ENCODE results near the gene CALML3.

The CALML3 gene

DNA sequence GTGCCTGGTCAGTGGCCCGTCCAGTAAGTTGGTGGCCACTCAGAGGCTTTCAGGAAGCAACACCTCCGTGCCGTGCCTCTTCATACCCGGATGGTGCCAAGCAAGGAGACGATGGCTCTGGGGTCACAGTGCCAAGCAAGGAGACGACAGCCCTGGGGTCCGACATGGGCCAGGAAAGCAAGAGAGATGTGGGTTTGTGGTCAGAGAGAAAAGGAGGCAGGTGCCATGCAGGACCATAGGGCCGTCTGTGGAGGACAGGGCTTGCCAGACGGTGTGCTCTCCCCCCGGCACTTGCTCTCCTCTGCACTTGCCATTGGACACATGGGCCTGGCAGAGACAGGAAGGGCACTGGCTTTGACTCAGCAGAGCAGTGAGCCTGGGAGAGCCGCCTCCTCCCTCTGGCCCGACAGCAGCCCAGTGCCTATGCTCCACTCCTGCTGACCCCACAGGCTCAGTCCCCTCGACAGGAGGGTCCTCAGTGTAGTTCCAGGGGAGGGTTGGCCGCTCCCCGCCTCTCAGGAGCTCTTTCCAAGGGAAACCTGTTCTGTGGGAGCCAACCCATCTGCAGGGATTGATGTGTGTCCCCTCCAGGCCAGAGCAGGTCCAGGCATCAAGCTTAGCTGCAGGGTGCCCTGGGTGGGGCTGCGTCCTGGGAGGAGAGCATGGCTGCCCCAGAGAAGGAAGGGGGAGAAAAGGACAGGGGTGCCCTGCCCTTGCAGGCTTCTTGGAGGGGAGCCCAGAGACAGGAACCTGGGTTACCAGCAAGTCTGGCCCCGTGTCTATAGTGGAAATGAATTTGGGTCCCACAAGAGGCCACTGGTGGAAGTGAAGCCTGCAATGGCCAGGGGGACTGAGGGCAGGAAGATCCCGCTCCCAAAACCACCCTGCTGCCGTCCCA, 17.8 kb upstream of the CALML3 start:
- DNase-seq (ENCODE audit: low spot score), result no peak

DNA sequence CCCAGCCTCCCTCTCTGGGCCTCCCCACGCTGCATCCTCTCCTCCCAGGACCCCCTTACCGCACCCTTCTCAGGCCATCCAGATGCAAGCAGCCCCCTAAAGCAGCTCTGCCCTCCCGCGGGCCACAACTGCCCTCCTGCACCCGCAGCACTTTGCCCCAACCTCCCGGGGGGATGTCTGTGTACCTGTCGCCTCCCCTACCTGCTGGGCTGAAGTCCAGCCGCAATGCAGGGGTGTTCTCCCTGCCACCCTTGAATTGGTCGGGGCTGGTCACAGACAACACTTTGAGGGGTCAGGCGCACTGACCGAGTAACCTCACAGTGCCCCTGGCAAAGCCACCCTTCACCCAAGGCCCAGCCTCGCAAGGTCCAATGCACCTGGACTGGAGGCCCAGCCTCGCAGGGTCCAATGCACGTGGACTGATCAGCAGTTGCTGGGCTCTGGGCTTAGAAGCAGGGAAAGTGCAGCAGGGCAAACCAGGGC, 17.1 kb upstream of the CALML3 start:
- no peak for DNase-seq (ENCODE audit: low spot score)

DNA sequence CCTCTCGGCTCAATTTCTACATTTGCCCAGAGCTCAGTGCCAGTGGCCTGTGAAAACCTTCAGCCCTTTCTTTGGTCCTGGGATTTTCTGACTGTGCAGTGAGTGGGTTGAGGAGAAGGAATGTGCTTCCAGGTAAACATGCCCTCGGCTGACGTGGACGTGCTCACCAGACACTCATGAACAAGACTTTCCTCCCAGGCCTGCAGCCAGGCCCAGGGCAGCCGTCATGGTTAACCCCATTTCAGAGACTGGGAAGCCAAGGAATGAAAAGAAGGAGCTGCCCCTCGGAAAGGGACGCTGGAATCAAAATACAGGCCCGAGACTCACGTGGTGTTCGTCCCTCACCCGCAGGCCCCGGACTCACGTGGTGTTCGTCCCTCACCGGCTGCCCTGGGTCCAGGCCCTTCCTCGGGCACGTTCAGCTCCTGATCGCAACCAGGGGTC, 16.6 kb upstream of the CALML3 start:
- no peak for DNase-seq (ENCODE audit: low spot score)

DNA sequence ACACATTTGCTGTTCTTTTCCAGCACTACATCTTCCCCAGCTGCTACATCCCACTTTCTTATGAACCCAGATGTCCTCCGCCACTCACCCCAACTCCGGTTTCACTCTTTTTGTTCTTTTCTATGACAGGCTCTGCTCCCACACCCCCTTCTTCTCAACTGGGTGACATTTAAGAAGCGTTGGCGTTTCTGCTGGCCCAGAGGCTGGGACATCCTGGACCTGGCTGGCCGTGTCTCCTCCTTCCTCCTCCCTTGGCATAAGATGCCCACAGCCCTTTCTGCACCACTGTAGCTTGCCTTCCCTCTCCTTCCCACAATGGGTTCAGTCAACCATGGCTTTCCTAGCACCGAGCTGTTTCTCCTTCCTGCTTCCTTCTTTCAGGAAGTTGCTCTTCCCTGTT, 16.0 kb upstream of the CALML3 start:
- DNase-seq (ENCODE audit: low spot score), result no peak

DNA sequence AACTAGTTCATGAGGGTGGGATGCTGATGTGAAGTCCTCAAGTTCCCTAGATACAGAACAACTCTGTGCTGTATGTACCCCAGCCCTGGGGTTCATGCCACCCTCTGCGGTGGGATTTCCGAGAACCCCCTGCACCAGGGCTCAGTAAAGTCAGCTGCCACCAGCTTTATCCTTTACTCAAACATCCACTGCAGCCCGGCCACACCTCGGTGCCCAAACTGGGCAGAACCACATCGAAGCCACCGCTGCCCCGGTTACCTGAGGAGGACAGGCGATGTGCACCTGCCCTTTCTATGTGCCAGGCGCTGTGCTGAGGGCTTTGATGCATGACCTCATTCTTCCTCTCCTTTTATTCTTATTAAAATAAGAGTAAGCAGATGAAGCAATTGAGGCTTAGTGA, 15.5 kb upstream of the CALML3 start:
- DNase-seq (ENCODE audit: low spot score), result no peak

DNA sequence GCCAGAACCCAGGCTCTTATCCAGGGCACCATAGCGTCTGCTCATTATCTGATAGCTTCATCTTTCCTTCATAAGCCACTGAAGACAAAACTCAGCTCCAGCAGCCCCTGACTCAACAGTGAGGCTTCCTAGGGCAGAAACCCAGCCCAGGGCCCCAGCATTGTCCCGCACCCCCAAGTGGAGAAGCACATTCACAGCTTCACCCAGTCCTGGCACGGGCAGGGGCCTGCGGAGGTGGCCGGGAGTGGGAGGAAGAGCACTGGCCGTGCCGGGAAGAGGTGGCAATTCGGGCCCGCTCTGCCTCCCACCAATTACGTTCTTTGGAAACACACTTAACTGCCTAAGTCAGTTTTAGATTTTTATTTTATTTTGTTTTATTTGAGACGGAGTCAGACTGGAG, 15.1 kb upstream of the CALML3 start:
- DNase-seq (ENCODE audit: low spot score), result no peak

DNA sequence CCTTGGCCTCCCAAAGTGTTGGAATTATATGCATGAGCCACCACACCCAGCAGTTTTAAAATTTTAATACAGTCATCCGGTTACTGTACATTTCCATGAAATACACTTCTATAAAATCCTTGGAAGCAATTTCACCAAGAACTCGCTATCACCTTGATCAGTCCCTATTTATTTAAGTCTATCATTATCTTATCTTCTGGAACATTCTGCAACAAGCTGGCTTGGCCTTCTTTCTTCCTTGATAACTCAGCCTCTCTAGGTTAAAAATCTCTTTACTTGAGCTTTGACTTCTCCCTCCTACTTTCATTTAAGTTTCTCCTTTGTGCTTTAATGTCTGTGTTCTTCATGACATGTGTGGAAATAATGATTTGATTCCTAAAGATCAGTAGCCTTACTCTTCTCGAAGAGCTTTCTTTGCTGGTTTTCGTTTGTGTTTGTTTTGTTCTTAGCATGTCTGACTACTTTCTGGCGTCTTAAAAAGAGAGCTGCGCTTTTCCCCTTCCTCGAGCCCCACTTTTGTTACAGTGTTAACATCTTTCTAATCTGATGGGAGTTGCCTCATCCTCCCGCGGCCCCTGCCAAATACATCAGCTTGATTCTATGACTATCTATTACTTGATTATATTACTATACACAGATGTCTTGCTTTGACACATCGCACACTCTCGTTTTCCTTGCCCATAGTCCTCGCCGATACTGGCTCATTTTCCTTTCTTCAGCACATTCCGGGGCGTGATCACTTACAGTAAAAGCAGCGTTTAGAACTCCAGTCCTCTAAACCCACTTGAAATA, 14.3 kb upstream of the CALML3 start:
- DNase-seq (ENCODE audit: low spot score), result no peak

DNA sequence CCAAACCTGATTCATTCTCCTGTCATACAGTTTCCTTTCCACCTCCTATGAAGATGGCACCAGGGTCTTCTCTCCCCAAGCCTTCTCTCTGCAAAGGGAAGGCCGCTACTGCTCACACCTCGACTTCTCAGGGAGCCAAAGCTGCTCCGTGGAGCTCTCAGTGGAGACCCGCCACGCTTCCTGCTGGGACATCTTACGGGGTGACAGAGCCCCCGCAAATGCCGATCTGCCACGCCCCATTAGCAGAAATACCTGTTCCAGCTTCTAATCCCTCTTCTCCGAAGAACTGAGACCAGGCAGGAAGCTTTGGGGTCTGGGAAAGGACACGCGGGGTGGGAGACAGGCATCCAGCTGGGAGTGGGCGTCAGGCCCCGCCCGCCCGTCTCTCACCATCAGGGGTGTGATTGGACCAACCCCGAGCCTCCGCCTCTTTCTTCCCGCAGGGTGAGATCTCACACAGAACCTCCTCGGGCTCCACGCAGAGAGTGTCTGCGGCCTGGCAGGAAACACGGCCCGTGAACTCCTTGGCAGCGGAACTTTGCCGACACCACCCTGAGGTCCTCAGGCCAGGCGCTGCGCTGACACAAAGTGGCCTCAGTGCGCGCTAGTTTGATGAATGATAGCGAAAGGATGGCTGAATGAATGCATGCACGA, 13.4 kb upstream of the CALML3 start:
- DNase-seq (ENCODE audit: low spot score), result no peak

DNA sequence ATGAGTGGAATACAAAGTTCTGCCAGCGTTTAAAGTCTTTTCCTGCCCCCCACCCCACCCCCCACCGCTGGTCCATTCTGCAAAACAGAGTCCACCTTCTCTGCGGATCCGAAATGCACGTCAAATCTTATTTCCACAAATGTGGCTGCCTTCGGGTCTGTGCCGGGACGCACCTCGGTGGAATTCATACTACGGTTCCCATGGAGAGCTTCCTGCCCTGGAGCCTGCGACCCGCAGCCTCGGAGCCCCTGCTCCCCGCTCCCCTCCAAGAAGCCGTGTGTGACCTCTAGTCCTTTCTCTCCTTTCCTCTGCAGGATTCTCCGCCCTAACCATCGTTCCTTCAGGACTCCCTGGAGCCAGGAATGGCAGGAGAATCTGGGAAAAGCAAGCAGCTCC, 12.9 kb upstream of the CALML3 start:
- DNase-seq (ENCODE audit: low spot score), result no peak

DNA sequence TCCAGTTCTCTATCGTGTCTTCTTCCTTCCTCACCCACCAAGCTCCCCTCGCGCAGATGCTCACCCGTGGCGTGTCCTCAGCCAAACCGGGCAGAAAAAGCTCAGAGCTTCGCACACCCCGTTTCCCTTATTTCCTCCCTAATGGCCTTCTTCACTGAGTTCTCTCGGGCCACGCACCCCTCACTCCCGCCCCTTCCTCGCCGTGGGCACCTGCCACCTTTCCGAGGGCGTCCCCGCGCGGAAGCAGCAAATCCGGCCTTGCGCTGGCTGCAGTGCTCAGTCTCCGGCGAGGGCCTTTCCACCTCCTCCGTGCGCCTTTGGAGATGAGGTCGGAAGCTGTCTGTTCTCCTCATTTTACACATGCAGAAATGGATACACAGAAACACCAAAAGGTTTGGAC, 12.4 kb upstream of the CALML3 start:
- no peak for DNase-seq (ENCODE audit: low spot score)

DNA sequence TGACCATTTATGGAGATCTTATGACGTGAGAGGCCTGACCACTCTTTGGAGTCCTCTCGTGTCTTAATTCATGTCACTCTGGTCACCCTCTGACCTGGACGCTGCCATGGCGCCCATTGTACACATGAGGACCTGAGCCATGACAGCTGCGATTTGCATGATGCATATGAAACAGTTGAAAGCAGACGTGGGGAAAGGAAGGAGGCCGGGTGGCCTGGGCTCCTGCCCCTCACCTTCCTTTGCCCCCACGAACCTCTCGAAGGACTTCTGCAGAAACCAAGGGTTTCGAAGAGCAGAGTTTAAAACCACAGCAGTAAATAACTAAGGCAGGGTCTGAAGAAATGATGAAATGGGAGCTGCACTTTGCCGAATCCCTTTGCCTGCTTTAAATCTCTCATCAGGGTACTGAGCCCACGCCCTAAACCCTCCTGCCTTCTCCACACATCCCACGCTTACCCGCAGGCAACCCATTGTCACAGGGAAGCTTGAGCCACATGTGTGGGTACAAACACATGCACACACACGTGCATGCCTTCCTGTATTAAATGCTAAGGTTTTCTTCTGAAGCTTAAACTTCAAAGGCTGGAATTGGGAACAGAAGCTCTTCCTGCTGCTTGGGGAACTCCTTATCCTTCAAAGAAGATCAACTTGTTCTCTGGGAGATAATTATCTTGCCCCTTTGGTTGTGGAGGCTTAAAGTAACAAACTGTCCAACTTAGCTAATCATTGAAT, 11.7 kb upstream of the CALML3 start:
- no peak for DNase-seq (ENCODE audit: low spot score)

DNA sequence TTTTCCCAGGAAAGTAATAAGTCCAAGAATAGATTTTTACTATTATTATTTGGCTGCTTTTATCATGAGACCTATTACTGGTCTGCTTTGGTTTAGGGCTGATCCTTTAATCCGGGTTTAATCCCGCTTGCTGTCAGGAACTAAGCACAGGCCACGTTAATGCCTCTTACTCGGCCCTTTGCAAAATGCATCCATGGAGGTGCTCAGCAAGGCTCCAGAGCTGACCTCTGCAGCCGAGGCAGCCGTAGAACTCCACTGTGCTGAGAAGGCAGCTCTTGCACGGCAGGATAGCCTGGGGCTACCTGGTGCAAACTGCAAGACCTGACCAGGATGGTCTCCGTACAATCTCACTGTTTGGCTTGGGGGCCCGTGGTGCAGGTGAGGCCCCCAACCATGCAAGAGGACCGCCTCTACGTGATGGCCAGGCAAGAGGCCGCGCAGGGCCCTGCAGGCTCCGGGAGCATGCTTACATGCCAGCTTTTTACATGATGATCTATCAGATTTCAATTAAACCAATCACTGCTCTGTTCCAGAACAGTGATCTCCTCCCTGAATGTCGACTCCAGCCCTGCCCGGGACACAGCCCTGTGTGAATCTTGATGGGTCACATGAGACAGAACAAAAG, 10.4 kb upstream of the CALML3 start:
- DNase-seq (ENCODE audit: low spot score), result no peak

DNA sequence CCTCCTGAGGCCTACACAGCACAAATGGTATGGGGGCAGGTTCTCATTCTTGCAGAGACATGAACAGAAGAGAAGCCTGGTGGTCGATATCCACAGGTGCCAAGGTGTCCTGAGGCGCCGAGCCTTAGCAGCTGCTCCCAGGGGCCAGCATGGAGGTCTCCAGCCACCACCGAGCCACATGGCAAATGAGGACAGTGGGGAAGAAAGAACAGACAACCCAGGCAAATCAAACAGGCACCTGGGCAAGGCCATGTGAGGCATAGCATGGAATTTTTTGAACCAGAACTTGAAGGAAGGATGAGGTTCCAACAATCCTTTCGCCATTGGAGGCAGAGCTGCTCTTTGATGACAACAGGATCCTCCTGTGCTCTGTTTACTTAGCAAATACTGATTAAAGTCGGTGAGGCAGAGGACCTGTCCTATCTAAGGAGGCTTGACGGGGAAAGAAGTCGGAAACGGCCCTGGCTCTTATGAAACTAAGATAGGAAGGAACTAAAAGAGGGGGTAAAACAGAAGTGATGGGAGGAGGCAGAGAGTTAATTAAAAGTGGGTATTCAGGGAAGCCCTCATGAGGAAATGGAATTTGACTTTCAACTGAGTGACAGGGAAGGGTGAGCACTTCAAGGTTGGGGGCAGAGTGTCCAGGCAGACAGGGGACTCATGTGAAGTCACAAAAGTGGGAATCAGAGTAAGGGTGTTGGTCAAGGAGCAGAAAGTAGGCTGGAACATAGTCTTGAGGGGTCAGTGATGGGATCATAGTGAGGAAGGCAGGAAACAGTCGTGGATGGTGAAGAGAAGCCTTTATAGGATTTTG, 8.6 kb upstream of the CALML3 start:
- no peak for DNase-seq (ENCODE audit: low spot score)

DNA sequence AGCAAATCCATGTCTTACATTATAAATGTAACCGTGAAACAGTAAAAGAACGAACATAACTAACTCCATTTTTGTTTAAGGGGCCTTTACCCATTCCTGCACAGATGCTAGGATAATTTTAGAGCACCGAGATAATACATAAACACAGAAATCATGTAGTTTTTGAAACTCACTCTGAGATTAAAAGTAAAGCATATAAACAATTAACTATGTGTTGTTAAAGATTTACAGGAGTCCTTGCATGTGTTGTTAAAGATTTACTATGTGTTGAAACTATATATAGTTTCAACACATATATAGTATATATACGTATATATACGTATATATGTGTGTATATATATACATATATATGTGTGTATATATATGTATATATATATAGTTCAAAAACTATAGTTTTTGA, 7.2 kb upstream of the CALML3 start:
- DNase-seq (ENCODE audit: low spot score), result no peak

DNA sequence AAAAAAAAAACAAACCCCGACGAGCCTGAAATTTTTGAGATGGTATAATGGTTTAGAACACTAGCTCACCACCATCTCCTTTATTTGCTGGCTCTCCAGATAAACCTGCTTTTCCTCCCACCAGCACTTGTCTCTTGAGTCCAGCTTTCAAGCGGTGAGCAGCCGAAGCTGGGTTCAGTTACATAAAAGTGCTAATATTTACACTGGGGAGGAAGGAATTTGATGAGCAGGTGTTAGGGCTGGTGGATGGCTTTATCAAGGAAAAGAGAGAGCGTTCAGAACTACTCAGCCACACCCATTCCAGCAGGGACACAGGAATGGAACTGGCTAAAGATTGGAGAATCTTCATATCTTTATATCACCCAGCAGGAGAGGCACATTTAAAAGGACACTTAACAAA, 6.6 kb upstream of the CALML3 start:
- no peak for DNase-seq (ENCODE audit: low spot score)

DNA sequence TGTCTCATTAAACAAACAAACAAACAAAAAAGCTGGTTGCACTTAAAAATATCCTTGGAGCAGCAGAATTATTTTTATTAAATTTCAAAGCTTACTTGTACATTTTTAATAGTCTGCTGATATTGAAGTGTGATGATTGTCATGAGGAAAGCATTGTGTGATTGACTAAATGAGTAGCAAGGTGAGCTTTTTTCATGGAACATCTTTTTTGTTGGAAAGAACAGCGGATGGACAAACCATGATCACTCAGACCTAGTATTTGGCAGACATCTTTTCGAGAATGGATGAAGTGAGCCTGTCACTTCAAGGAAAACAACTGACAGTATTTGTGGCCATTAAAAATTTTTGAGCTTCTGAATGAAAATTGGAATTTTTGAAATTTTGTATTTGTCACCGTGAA, 5.7 kb upstream of the CALML3 start:
- DNase-seq (ENCODE audit: low spot score), result no peak

DNA sequence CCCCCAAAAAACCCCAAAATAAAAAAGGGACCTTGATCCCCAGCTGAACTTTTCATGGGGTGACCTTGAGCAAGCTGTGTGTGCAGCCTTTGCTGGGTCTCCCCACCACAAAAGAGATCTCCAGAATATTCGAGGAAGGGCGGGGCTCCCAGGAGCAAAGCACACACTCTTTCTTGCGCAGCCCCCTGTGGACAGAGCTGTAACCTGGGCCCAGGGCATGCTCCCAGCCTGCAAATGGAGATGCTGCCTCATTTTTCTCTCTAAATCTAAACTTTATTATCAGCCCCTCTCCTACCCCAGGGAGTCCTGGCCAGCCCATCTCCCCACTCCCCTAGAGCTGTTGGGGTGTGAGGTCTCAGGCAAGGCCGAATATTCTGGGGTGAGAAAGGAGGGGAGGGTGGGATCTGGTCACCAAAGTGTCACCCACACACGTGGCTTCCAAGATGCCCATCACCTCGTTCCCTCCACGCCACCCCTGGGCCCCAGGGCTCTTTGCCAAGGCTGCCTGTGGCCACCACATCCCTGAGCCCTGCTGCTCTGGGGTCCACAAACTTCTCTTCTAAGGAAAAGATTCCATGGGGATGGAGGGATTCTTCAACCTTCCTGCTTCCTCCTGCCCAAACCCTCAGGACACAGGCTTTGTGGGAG, 1.7 kb upstream of the CALML3 start:
- no peak for DNase-seq (ENCODE audit: low spot score)

DNA sequence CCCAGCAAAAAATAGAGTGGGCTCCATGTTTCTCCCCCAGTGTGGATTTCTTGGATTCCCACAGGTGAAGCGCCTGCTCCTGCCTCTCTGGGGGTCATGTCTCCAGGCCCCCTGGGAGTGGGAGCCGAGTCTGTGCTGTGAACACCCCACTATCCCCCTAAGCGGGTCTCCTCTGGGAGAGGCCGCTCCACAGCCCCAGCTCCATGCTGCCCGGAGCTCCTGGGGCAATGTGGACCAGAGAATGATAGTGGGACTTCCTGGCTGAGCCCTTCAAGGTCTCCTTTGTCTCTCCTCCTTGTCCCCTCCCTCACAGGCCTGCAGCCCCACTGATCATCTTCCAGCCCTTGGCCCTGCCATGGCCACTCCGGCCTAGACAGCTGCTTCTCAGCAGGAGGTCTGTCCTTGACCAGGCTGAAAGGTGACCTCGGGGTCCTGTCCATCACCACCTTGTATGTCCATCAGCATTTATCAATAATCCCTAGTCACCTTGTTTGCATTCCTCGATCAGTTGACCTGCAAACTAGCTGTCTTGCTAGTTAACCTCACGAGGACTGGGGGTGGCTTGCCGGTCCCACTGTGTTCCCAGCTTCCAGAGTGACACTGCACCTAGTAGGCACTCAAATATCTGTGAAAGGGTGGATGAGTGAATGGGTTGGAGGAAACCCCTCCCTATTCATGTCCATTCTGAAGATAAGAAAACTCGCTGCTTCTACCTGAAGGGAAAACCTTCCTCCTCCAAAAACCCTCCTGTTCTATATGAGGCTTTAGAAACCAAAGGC, 776 bp upstream of the CALML3 start:
- no peak for DNase-seq (ENCODE audit: low spot score)
